Liver (tissue), 9 donors: ENCODE measurements around the gene PLXND1. TPM values are rescaled to one million over a fixed set of nuclear protein-coding genes. Genes with fewer than 3 reads are reported as not detected.

Experiments
- DNase-seq: peaks from one replicate; pipeline ENCODE4 v3.0.0-alpha.2; 2017; ENCODE audit warnings: low spot score
- H3K27ac ChIP-seq, 2 donors: one replicate each; pipeline ENCODE4 v1.7.0; 2013; ENCODE audit warnings: inconsistent platforms in 2 of 2, low read length in 2 of 2, control low read depth in 1 of 2, low read depth in 1 of 2, mild to moderate bottlenecking in 1 of 2
- H3K27me3 ChIP-seq, 4 donors: one replicate each; pipeline versions ENCODE4 v1.6.1 to v1.7.0; 2013; ENCODE audit warnings: low read length in 3 of 4, inconsistent platforms in 1 of 4, mild to moderate bottlenecking in 1 of 4, moderate library complexity in 1 of 4; ENCODE audit not compliant: control insufficient read depth in 4 of 4, insufficient read depth in 4 of 4
- H3K36me3 ChIP-seq, 4 donors: one replicate each; pipeline versions ENCODE4 v1.6.1 to v1.7.0; 2013; ENCODE audit warnings: low read length in 3 of 4, mild to moderate bottlenecking in 3 of 4, low read depth in 1 of 4, moderate library complexity in 1 of 4; ENCODE audit not compliant: control insufficient read depth in 4 of 4, insufficient read depth in 3 of 4
- H3K4me1 ChIP-seq, 4 donors: one replicate each; pipeline versions ENCODE4 v1.6.1 to v1.7.0; 2013; ENCODE audit warnings: low read length in 3 of 4, mild to moderate bottlenecking in 3 of 4, moderate library complexity in 1 of 4; ENCODE audit not compliant: control insufficient read depth in 4 of 4, insufficient read depth in 4 of 4
- H3K4me3 ChIP-seq, 3 donors: one replicate each; pipeline versions ENCODE4 v1.6.1 to v1.7.0; 2013; ENCODE audit warnings: low read length in 3 of 3, control low read depth in 1 of 3, low read depth in 1 of 3, mild to moderate bottlenecking in 1 of 3
- H3K9ac ChIP-seq, 2 donors: one replicate each; pipeline ENCODE4 v1.7.0; 2013; ENCODE audit warnings: low read length in 2 of 2, mild to moderate bottlenecking in 2 of 2, moderate library complexity in 2 of 2, control low read depth in 1 of 2, low read depth in 1 of 2
- H3K9me3 ChIP-seq, 4 donors: one replicate each; pipeline versions ENCODE4 v1.6.1 to v1.7.0; 2013; ENCODE audit warnings: low read length in 3 of 4; ENCODE audit not compliant: control insufficient read depth in 4 of 4
- ATF3 ChIP-seq: IDR thresholded peaks from 2 replicates; pipeline ENCODE4 v1.6.1; 2016; ENCODE audit warnings: antibody characterized with exemption
- CTCF ChIP-seq: fragments of 150-350 bp; IDR thresholded peaks from 2 replicates; pipeline ENCODE4 v1.5.1; 2017; ENCODE audit warnings: improper control_type of control experiment, low read depth, low read length; ENCODE audit not compliant: missing input control
- EGR1 ChIP-seq, 2 donors: IDR thresholded peaks; 2 replicates each; pipeline ENCODE4 v1.6.1; 2016 to 2018; ENCODE audit warnings: antibody characterized with exemption in 2 of 2, low read depth in 2 of 2
- FOXA1 ChIP-seq: IDR thresholded peaks from 2 replicates; pipeline ENCODE4 v1.6.1; 2016; ENCODE audit warnings: antibody characterized with exemption
- FOXA2 ChIP-seq: IDR thresholded peaks from 2 replicates; pipeline ENCODE4 v1.6.1; 2016; ENCODE audit warnings: antibody characterized with exemption
- GABPA ChIP-seq, 2 donors: IDR thresholded peaks in 1 of 2; conservative IDR thresholded peaks in 1 of 2; 2 replicates each; pipeline ENCODE4 v1.6.1; 2016; ENCODE audit warnings: antibody characterized with exemption in 2 of 2, mild to moderate bottlenecking in 1 of 2, moderate library complexity in 1 of 2
- HNF4A ChIP-seq, 2 donors: conservative IDR thresholded peaks; 2 replicates each; pipeline ENCODE4 v1.6.1; 2016; ENCODE audit warnings: antibody characterized with exemption in 2 of 2, mild to moderate bottlenecking in 2 of 2
- HNF4G ChIP-seq: IDR thresholded peaks from 2 replicates; pipeline ENCODE4 v1.6.1; 2016; ENCODE audit warnings: antibody characterized with exemption
- JUND ChIP-seq, 2 donors: IDR thresholded peaks; 2 replicates each; pipeline ENCODE4 v1.6.1; 2016; ENCODE audit warnings: antibody characterized with exemption in 2 of 2
- MAX ChIP-seq: IDR thresholded peaks from 2 replicates; pipeline ENCODE4 v1.6.1; 2016; ENCODE audit warnings: antibody characterized with exemption
- NR2F2 ChIP-seq: IDR thresholded peaks from 2 replicates; pipeline ENCODE4 v1.6.1; 2016; ENCODE audit warnings: antibody characterized with exemption
- RAD21 ChIP-seq, 2 donors: IDR thresholded peaks; 2 replicates each; pipeline ENCODE4 v1.6.1; 2016; ENCODE audit warnings: antibody characterized with exemption in 2 of 2, mild to moderate bottlenecking in 2 of 2
- REST ChIP-seq: IDR thresholded peaks from 2 replicates; pipeline ENCODE4 v1.6.1; 2016; ENCODE audit warnings: antibody characterized with exemption, mild to moderate bottlenecking
- RXRA ChIP-seq, 2 donors: IDR thresholded peaks; 2 replicates each; pipeline ENCODE4 v1.6.1; 2017 to 2018; ENCODE audit warnings: antibody characterized with exemption in 2 of 2, mild to moderate bottlenecking in 1 of 2
- SP1 ChIP-seq: IDR thresholded peaks from 2 replicates; pipeline ENCODE4 v1.6.1; 2018; ENCODE audit warnings: antibody characterized with exemption, mild to moderate bottlenecking
- TAF1 ChIP-seq: conservative IDR thresholded peaks from 2 replicates; pipeline ENCODE4 v1.6.1; 2016; ENCODE audit warnings: antibody characterized with exemption, mild to moderate bottlenecking
- YY1 ChIP-seq: IDR thresholded peaks from 2 replicates; pipeline ENCODE4 v1.6.1; 2016; ENCODE audit warnings: antibody characterized with exemption, mild to moderate bottlenecking
- ZBTB33 ChIP-seq: IDR thresholded peaks from 2 replicates; pipeline ENCODE4 v1.6.1; 2016; ENCODE audit warnings: antibody characterized with exemption
- WGBS: extraction: QIAGEN DNeasy Blood & Tissue Kit; methylation state at CpG from one replicate; pipeline ENCODE4 v1.1.7; 2013; 5-methylcytosine and 5-hydroxymethylcytosine counted together
- polyA plus RNA-seq, 2 donors: library from polyadenylated mRNA; stranded (reverse) in 1 of 2; unstranded in 1 of 2; fragments of 200-250 nt in 1 of 2; fragments of >200 nt in 1 of 2; fragmentation: Nextera tagmentation in 1 of 2; extraction: Ambion mirVana in 1 of 2; gene quantifications; one replicate each; pipeline versions ENCODE4 v1.2.1 to v1.2.3, GENCODE V29; 2013 to 2015
- total RNA-seq, 2 donors: library from RNA; depleted of rRNA; stranded (reverse); fragments of >200 nt; gene quantifications; one replicate each; pipeline ENCODE4 v1.2.3, GENCODE V29; 2014
- donor health status: healthy.
- donor health status: healthy.
- donor health status: healthy.
- donor health status: healthy.
- donor health status: healthy.

The PLXND1 gene
- total and polyA plus RNA-seq, 4 donors, result 10.4 to 50.2 (median 32.8) TPM

- Histone ChIP-seq H3K36me3 (no peaks in the 10 kb centered on the region), H3K9ac (no peak overlapping the region), H3K4me1 (peaks cover 0 to 7% (median 2%) of the 10 kb centered on the region in 4 donors), H3K27me3 (no peaks in the 10 kb centered on the region), H3K4me3 (no peak overlapping the region), H3K27ac (no peak overlapping the region), H3K9me3 (no peaks in the 10 kb centered on the region)
- WGBS, result 90% methylated on average over 3 of the region's 3 CpGs
- TF ChIP-seq EGR1 (IDR thresholded peaks at IDR 0.05; ENCODE audit: low read depth in 2 of 2) (no peak), FOXA1 (no peak), SP1 (no peak), YY1 (no peak), ATF3 (no peak), HNF4A (conservative IDR thresholded peaks at IDR 0.05) (no peak), MAX (no peak), ZBTB33 (no peak), TAF1 (no peak), NR2F2 (no peak), GABPA (IDR thresholded peaks at IDR 0.05 in 1 of 2, conservative IDR thresholded peaks at IDR 0.05 in 1 of 2) (no peak), RAD21 (IDR thresholded peaks at IDR 0.05) (no peak), RXRA (IDR thresholded peaks at IDR 0.05) (no peak)
- no peak for DNase-seq
Measured at GRCh38 chr3:129549805-129550204, 56.7 kb downstream of the PLXND1 start.

GRCh38 chr3:129549006-129549800, 57.3 kb downstream of the PLXND1 start:
- Histone ChIP-seq H3K36me3 (no peaks in the 10 kb centered on the region), H3K4me3 (no peak overlapping the region), H3K9ac (no peak overlapping the region), H3K9me3 (no peaks in the 10 kb centered on the region), H3K4me1 (peaks cover 0 to 7% (median 2%) of the 10 kb centered on the region in 4 donors), H3K27ac (no peak overlapping the region), H3K27me3 (no peaks in the 10 kb centered on the region)
- WGBS, result 92% methylated on average over 18 of the region's 18 CpGs
- no peak for TF ChIP-seq ATF3
- no peak for TF ChIP-seq RAD21 (IDR thresholded peaks at IDR 0.05)
- no peak for TF ChIP-seq ZBTB33
- no peak for TF ChIP-seq FOXA1
- TF ChIP-seq MAX, result no peak
- TF ChIP-seq RXRA (IDR thresholded peaks at IDR 0.05), result no peak
- TF ChIP-seq TAF1, result no peak
- TF ChIP-seq HNF4G, result no peak
- no peak for TF ChIP-seq FOXA2
- TF ChIP-seq GABPA (IDR thresholded peaks at IDR 0.05 in 1 of 2, conservative IDR thresholded peaks at IDR 0.05 in 1 of 2), result no peak
- TF ChIP-seq NR2F2, result no peak
- TF ChIP-seq REST, result no peak
- no peak for TF ChIP-seq JUND (IDR thresholded peaks at IDR 0.05)
- TF ChIP-seq CTCF, result no peak
- TF ChIP-seq SP1, result no peak
- no peak for DNase-seq
